PC-3 (cell line): ENCODE measurements around the gene HSD17B11. TPM values are rescaled to one million over a fixed set of nuclear protein-coding genes. Genes with fewer than 3 reads are reported as not detected.
A peak's percentile ranks its signal among the peaks of the same experiment; 100 is the strongest.
"Not testable (repeated sequence)": the region's sequence is repeated elsewhere in the genome, so short reads cannot be mapped to it uniquely, and the experiment has no call there.

Experiments used
- ATAC-seq: fragments of 200-7000 bp; cut with Tn5 transposase; 2 replicates; pipeline ENCODE4 v1.9.1; 2020; ENCODE audit warnings: mild to moderate bottlenecking, moderate library complexity
- BruUV-seq: library from RNA; stranded (reverse); fragments of 400-500 nt; replicated peaks from 2 replicates; lab custom pipeline; 2021; lab: Mats Ljungman, UMichigan
- CTCF ChIA-PET: fragments of 300-600 bp; sonication (Branson Sonifier 250); formaldehyde crosslinking; loops from one replicate; lab custom pipeline; 2022; ENCODE audit warnings: antibody characterized with exemption; lab: Charles Lee
- POLR2A ChIA-PET: fragments of 300-600 bp; sonication (Branson Sonifier 250); formaldehyde crosslinking; loops from one replicate; lab custom pipeline; 2022; ENCODE audit warnings: antibody characterized with exemption; ENCODE audit not compliant: unreplicated experiment; lab: Charles Lee
- DNase-seq: peaks from one replicate; pipeline ENCODE4 v3.0.0-alpha.2; 2015
- H2AFZ ChIP-seq: fragments of 300-600 bp; sonication (generic); 2 replicates; pipeline ENCODE4 v1.6.0; 2016; ENCODE audit warnings: antibody characterized with exemption, low read length
- H3F3A ChIP-seq: fragments of 300-600 bp; sonication (generic); one replicate; pipeline ENCODE4 v1.6.0; 2017; ENCODE audit warnings: antibody characterized with exemption, low read length, control low read depth, mild to moderate bottlenecking; ENCODE audit not compliant: unreplicated experiment
- H3K27ac ChIP-seq: fragments of 300-600 bp; sonication (generic); 2 replicates; pipeline ENCODE4 v1.5.1; 2016; ENCODE audit warnings: mild to moderate bottlenecking, low read length
- H3K27me3 ChIP-seq: fragments of 300-600 bp; sonication (generic); 2 replicates; pipeline ENCODE4 v1.6.1; 2016; ENCODE audit warnings: low read length, mixed read lengths
- H3K36me3 ChIP-seq: fragments of 300-600 bp; sonication (generic); 2 replicates; pipeline ENCODE4 v1.6.1; 2016; ENCODE audit warnings: low read depth, mixed run types, low read length, mixed read lengths
- H3K4me1 ChIP-seq: fragments of 300-600 bp; sonication (generic); 2 replicates; pipeline ENCODE4 v1.5.1; 2016; ENCODE audit warnings: low read length; ENCODE audit not compliant: insufficient read depth
- H3K4me2 ChIP-seq: fragments of 300-600 bp; sonication (generic); 2 replicates; pipeline ENCODE4 v1.6.0; 2016; ENCODE audit warnings: low read length
- H3K4me3 ChIP-seq: fragments of 300-600 bp; sonication (generic); 2 replicates; pipeline ENCODE4 v1.5.1; 2016; ENCODE audit warnings: mild to moderate bottlenecking, low read length, mixed read lengths
- H3K79me2 ChIP-seq: fragments of 300-600 bp; sonication (generic); 2 replicates; pipeline ENCODE4 v1.6.1; 2017; ENCODE audit warnings: low read length, mixed read lengths
- H3K9ac ChIP-seq: fragments of 300-600 bp; sonication (generic); 2 replicates; pipeline ENCODE4 v1.6.0; 2016; ENCODE audit warnings: mild to moderate bottlenecking, low read length
- H3K9me2 ChIP-seq: fragments of 300-600 bp; sonication (generic); replicated peaks from 2 replicates; pipeline ENCODE4 v1.6.1; 2016; ENCODE audit warnings: mixed run types, low read length, mixed read lengths
- H3K9me3 ChIP-seq: fragments of 300-600 bp; sonication (generic); 2 replicates; pipeline ENCODE4 v1.6.1; 2016; ENCODE audit warnings: low read length, mixed read lengths
- H4K20me1 ChIP-seq: fragments of 300-600 bp; sonication (generic); 2 replicates; pipeline ENCODE4 v1.6.1; 2016; ENCODE audit warnings: low read length, mixed read lengths
- EZH2 ChIP-seq: fragments of 300-600 bp; sonication (generic); IDR thresholded peaks from one replicate; pipeline ENCODE4 v1.6.1; 2017; ENCODE audit warnings: antibody characterized with exemption, mild to moderate bottlenecking, low read length; ENCODE audit not compliant: unreplicated experiment
- EZH2phosphoT487 ChIP-seq: fragments of 300-600 bp; sonication (generic); IDR thresholded peaks from 2 replicates; pipeline ENCODE4 v1.6.1; 2018; ENCODE audit warnings: mild to moderate bottlenecking, antibody characterized with exemption, low read length, borderline replicate concordance
- intact Hi-C: fragments of 100-400 bp; cut with micrococcal nuclease; formaldehyde crosslinking; loops from 2 replicates; pipeline ENCODE4 v1.9.0; 2023
- total RNA-seq: library from RNA; depleted of rRNA; stranded (reverse); fragments of >200 nt; gene quantifications from 2 replicates; pipeline ENCODE4 v1.2.3, GENCODE V29; 2014
- TF ChIP-seq, protein P1 (sequence below): fragments of 300-600 bp; sonication (generic); conservative IDR thresholded peaks from 2 replicates; pipeline ENCODE4 v1.5.1; 2017; ENCODE audit warnings: antibody characterized with exemption, low read depth, mild to moderate bottlenecking, low read length

HSD17B11 gene
- total RNA-seq, 1 experiment from 2014 or later: 4.7 TPM

- TF ChIP-seq EZH2phosphoT487: no peak
- TF ChIP-seq, protein P1, sequence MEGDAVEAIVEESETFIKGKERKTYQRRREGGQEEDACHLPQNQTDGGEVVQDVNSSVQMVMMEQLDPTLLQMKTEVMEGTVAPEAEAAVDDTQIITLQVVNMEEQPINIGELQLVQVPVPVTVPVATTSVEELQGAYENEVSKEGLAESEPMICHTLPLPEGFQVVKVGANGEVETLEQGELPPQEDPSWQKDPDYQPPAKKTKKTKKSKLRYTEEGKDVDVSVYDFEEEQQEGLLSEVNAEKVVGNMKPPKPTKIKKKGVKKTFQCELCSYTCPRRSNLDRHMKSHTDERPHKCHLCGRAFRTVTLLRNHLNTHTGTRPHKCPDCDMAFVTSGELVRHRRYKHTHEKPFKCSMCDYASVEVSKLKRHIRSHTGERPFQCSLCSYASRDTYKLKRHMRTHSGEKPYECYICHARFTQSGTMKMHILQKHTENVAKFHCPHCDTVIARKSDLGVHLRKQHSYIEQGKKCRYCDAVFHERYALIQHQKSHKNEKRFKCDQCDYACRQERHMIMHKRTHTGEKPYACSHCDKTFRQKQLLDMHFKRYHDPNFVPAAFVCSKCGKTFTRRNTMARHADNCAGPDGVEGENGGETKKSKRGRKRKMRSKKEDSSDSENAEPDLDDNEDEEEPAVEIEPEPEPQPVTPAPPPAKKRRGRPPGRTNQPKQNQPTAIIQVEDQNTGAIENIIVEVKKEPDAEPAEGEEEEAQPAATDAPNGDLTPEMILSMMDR: no peak
- no peak for TF ChIP-seq EZH2
- no peaks in the 10 kb centered on the region for H3K9me3 ChIP-seq
- H3K36me3 ChIP-seq: no peaks in the 10 kb centered on the region
- H3K9me2 ChIP-seq: no peaks in the 10 kb centered on the region
- CTCF ChIA-PET: no interaction called here
- H3F3A ChIP-seq: no peaks in the 10 kb centered on the region
- no peak overlapping the region for H3K9ac ChIP-seq
- no peaks in the 10 kb centered on the region for H3K27me3 ChIP-seq
- H4K20me1 ChIP-seq: no peaks in the 10 kb centered on the region
- ATAC-seq (no peak), DNase-seq (no peak)
- no peak overlapping the region for H2AFZ ChIP-seq
- H3K4me3 ChIP-seq: no peak overlapping the region
- no TSS peak for BruUV-seq
- POLR2A ChIA-PET: no interaction called here
- intact Hi-C loops: no loop called here
- no peak overlapping the region for H3K27ac ChIP-seq
- H3K4me2 ChIP-seq: no peak overlapping the region
- peaks cover 11% of the 10 kb centered on the region for H3K4me1 ChIP-seq
- H3K79me2 ChIP-seq: peaks cover 89% of the 10 kb centered on the region
Measured at GRCh38 chr4:87426865-87427517, 36.0 kb upstream of the HSD17B11 start.

- CTCF ChIA-PET: no interaction called here
- H3K9me2 ChIP-seq: no peaks in the 10 kb centered on the region
- H3K79me2 ChIP-seq: peaks cover 76% of the 10 kb centered on the region
- no peak overlapping the region for H3K4me3 ChIP-seq
- DNase-seq (no peak), ATAC-seq (no peak)
- TF ChIP-seq EZH2phosphoT487 (no peak), EZH2 (no peak)
- TF ChIP-seq, protein P1: no peak
- intact Hi-C loops: no loop called here
- H3K27ac ChIP-seq: no peak overlapping the region
- no TSS peak for BruUV-seq
- no peak overlapping the region for H3K9ac ChIP-seq
- no peak overlapping the region for H3K4me2 ChIP-seq
- no peaks in the 10 kb centered on the region for H4K20me1 ChIP-seq
- no peaks in the 10 kb centered on the region for H3F3A ChIP-seq
- no peaks in the 10 kb centered on the region for H3K9me3 ChIP-seq
- POLR2A ChIA-PET: no interaction called here
- peaks cover 15% of the 10 kb centered on the region for H3K4me1 ChIP-seq
- no peak overlapping the region for H2AFZ ChIP-seq
- H3K36me3 ChIP-seq: no peaks in the 10 kb centered on the region
- no peaks in the 10 kb centered on the region for H3K27me3 ChIP-seq
Measured at GRCh38 chr4:87425711-87426110, 34.7 kb upstream of the HSD17B11 start.

DNA sequence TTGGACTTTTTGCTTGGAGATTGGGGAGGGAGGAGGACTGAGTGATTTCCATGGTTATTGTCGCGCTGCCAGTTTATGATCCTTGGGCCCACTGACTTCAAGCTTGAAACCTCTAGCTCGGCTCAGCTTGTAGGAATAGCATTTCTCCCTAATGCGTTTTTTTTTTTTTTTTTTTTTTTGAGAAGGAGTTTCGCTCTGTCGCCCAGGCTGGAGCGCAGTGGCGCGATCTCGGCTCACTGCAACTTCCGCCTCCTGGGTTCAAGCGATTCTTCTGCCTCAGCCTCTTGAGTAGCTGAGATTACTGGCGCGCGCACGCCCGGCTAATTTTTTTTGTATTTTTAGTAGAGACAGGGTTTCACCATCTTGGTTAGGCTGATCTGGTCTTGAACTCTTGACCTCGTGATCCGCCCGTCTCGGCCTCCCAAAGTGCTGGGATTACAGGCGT lies 33.1 kb upstream of the HSD17B11 start:
- CTCF ChIA-PET, ATAC-seq, H3K9me2 ChIP-seq, H4K20me1 ChIP-seq, H2AFZ ChIP-seq, intact Hi-C loops, DNase-seq, H3K27ac ChIP-seq, H3K9ac ChIP-seq, POLR2A ChIA-PET, H3K36me3 ChIP-seq, BruUV-seq, H3F3A ChIP-seq, H3K27me3 ChIP-seq, H3K9me3 ChIP-seq: not testable (repeated sequence)
- Histone ChIP-seq H3K4me1 (peaks cover 28% of the 10 kb centered on the region), H3K4me2 (peak overlapping the region; percentile 80), H3K4me3 (peak overlapping the region; percentile 87), H3K79me2 (peaks cover 63% of the 10 kb centered on the region)
